NCI-H2196 (cell line): Measurements from ENCODE around the gene LRRC72.

Experiments
- DNase-seq: peaks from one replicate; lab custom pipeline; 2025; ENCODE audit not compliant: unreplicated experiment; lab: John Stamatoyannopoulos, UW

Gene LRRC72

DNA sequence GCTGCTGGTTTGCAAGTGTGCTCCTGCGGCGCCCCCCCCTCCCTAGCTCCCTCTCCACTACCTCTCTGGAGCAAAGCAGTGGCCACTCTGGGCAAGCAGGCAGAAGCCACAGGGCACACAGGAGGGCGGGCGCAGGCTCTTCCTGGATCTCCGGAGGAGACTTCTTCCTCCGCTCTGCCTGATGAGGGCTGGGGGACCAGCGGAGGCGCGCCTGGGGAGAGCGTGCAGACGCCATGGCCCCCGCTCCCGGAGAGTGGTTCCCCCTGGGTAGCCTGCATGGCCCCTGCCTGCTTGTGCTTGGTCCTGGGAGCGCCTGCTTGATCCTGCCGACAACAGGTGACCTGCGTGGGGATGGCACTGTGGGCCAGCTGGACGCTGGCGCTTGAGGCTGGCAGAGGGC is 89.9 kb downstream of the LRRC72 start:
- DNase-seq: no peak

DNA sequence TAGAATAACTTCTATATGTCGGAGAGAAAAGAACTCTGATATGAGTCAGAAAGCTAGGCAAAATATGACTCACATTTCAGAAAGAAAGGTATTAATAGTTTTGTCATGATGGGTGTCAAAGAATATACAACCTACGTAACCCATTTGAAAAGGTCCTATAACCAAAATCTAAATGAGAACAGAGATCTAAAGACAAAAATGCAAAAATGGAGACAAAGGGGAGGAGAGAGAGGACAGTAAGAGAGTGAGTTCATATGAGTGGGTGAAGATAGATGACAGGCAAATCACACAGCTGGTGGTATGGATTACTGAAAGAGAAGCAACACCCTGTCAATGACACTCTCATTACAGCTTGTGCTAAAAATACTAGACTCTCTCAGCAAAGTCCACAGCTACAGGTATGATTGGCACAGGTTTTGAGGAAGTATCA is 93.4 kb downstream of the LRRC72 start:
- no peak for DNase-seq

DNA sequence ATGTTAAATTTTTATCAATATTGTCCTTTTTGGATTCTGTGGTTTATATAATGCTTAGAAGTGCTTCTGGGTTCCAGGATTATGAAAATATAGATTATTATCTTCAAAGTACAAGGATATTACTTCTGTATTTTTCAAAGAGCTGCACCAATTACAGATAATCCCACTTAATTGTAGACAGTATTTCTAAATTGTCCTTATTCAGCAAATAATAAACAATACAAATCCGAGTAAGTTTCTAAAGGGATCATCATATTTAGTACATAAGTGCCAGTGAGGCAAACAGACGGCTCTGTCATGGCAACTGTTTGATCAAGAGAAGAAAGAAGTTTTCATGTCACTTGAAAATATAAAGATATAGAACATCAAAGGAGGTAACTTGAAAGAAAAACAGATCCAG is 99.8 kb downstream of the LRRC72 start:
- no peak for DNase-seq

DNA sequence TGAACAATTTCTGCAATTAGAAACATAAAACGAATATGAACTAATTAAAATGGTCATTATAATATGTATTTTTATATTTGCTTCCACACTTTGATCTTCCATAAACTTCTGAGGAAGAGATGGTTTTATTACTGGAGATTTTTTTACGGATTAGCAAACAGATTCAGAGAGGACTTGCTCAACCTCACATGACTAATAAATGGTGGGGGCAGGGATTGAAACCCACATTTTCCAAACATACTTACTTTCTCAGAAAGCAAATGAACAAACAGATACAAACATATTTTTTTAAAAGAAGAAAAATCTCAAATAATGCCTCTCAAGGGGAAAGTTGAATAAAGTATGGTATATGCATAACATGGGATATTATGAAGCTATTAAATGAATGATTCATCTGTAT is 100.6 kb downstream of the LRRC72 start:
- DNase-seq: no peak

DNA sequence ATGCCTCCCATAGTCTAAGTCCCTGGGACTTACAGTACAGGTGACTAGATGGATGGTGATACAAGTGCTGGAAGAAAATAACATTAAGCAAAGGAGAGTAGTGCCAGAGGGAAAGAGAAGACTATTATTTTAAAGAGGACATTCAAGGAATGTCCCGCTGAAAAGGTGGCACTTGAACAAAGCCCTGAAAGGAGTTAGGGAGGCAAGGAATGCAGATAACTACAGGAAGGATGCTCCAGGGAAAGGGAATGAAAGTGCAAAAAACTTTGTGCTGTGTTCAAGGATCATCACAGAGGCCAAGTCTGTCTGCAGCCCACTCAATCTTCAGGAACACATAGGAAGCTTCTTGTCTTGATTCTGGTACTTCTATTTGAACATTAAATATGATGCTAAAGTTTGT is 104.0 kb downstream of the LRRC72 start:
- DNase-seq: no peak
